K562 (cell line): ENCODE data around the gene TAP2. TPM values are rescaled to one million over a fixed set of nuclear protein-coding genes. Genes with fewer than 3 reads are reported as not detected.

Source experiments
- ATAC-seq: fragments of 200-7000 bp; cut with Tn5 transposase; 3 replicates; pipeline ENCODE4 v1.9.1; 2020; ENCODE audit warnings: moderate library complexity
- BruUV-seq: library from RNA; stranded (reverse); fragments of 400-500 nt; replicated peaks from 2 replicates; lab custom pipeline; 2021; lab: Mats Ljungman, UMichigan
- CTCF ChIA-PET: fragments of 300-600 bp; formaldehyde crosslinking; extraction: SDS; loops from one replicate; lab custom pipeline; 2021; ENCODE audit warnings: low intra/inter-chr PET ratio; lab: Yijun Ruan, JAX
- POLR2A ChIA-PET: fragments of 300-600, 350-650 bp; sonication (Branson Sonifier 250); formaldehyde crosslinking; extraction: SDS; loops from one replicate; lab custom pipeline; 2021; ENCODE audit warnings: antibody characterized with exemption, inconsistent platforms; lab: Yijun Ruan, JAX
- DNase-seq, 4 experiments: peaks; one replicate each; pipeline versions ENCODE4 v3.0.0 to v3.0.0-alpha.2; 2011 to 2018; ENCODE audit warnings: low spot score in 3 of 4, mixed read lengths in 3 of 4; ENCODE audit errors: extremely low read depth in 1 of 4
- FAIRE-seq: peaks from 2 replicates; lab custom pipeline; 2011; peaks lifted over from hg19 to GRCh38; lab: Jason Lieb, UNC
- H2AFZ ChIP-seq: 2 replicates; pipeline ENCODE4 v1.6.0; 2011; ENCODE audit warnings: low read depth, low read length, control low read depth, inconsistent platforms
- H3K27ac ChIP-seq: fragments of 200-600 bp; 3 replicates; pipeline ENCODE4 v1.8.0; 2011; ENCODE audit warnings: low read depth, mild to moderate bottlenecking, control low read depth, inconsistent platforms, low read length, moderate library complexity, mixed read lengths; ENCODE audit errors: extremely low read depth
- H3K27me3 ChIP-seq, 2 experiments: fragments of 300-600 bp in 1 of 2; 2 replicates in 1 of 2; 3 replicates in 1 of 2; pipeline versions ENCODE4 v1.6.0 to v1.8.0; 2011; ENCODE audit warnings: inconsistent platforms in 2 of 2, low read length in 2 of 2, mild to moderate bottlenecking in 1 of 2, mixed read lengths in 1 of 2, moderate library complexity in 1 of 2; ENCODE audit not compliant: control insufficient read depth in 2 of 2, insufficient read depth in 2 of 2
- H3K36me3 ChIP-seq: fragments of 300-600 bp; 3 replicates; pipeline ENCODE4 v1.8.0; 2011; ENCODE audit warnings: mild to moderate bottlenecking, low read length, inconsistent platforms; ENCODE audit not compliant: control insufficient read depth, insufficient read depth
- H3K4me1 ChIP-seq, 2 experiments: fragments of 200-600 bp in 1 of 2; replicated peaks in 1 of 2; 2 replicates in 1 of 2; 3 replicates in 1 of 2; pipeline versions ENCODE4 v1.5.1 to v1.8.0; 2011; ENCODE audit warnings: inconsistent platforms in 2 of 2, low read length in 2 of 2, mild to moderate bottlenecking in 1 of 2, mixed read lengths in 1 of 2, moderate library complexity in 1 of 2; ENCODE audit not compliant: control insufficient read depth in 2 of 2, insufficient read depth in 2 of 2
- H3K4me2 ChIP-seq: 2 replicates; pipeline ENCODE4 v1.6.1; 2011; ENCODE audit warnings: low read length, control low read depth, inconsistent platforms, mixed read lengths; ENCODE audit not compliant: insufficient read depth
- H3K4me3 ChIP-seq: fragments of 200-600 bp; sonication (generic), shearing (Covaris generic); 2 replicates; pipeline ENCODE4 v1.5.1; 2016; ENCODE audit warnings: control low read depth, inconsistent platforms
- H3K79me2 ChIP-seq: fragments of 200-600 bp; 3 replicates; pipeline ENCODE4 v1.8.0; 2011; ENCODE audit warnings: low read length, inconsistent platforms; ENCODE audit not compliant: control insufficient read depth, insufficient read depth
- H3K9ac ChIP-seq, 2 experiments: 2 replicates each; pipeline versions ENCODE4 v1.6.0 to v1.6.1; 2011; ENCODE audit warnings: low read depth in 2 of 2, low read length in 2 of 2, control low read depth in 1 of 2, inconsistent platforms in 1 of 2, mild to moderate bottlenecking in 1 of 2, mixed read lengths in 1 of 2; ENCODE audit not compliant: insufficient read depth in 1 of 2
- H3K9me1 ChIP-seq: one replicate; pipeline ENCODE4 v1.6.0; 2011; ENCODE audit warnings: inconsistent platforms, mild to moderate bottlenecking, low read length, moderate library complexity; ENCODE audit not compliant: control insufficient read depth, insufficient read depth
- H3K9me3 ChIP-seq: replicated peaks from 2 replicates; pipeline ENCODE4 v1.5.1; 2011; ENCODE audit warnings: low read depth, low read length, inconsistent platforms; ENCODE audit not compliant: control insufficient read depth, insufficient read depth
- H4K20me1 ChIP-seq: replicated peaks from 2 replicates; pipeline ENCODE4 v1.6.1; 2011; ENCODE audit warnings: low read length, inconsistent platforms, mixed read lengths; ENCODE audit not compliant: control insufficient read depth, insufficient read depth
- ARID4B ChIP-seq: sonication (generic); formaldehyde crosslinking; IDR thresholded peaks from 2 replicates; pipeline ENCODE4 v1.8.0; 2022; ENCODE audit warnings: mild to moderate bottlenecking, missing genetic modification reagents
- MNT ChIP-seq, 2 experiments: fragments of 450-650 bp; conservative IDR thresholded peaks; 2 replicates each; pipeline ENCODE4 v1.6.1; 2017; ENCODE audit warnings: mild to moderate bottlenecking in 2 of 2, moderate library complexity in 2 of 2
- SP2 ChIP-seq: IDR thresholded peaks from 2 replicates; pipeline ENCODE4 v1.6.1; 2011; ENCODE audit warnings: mild to moderate bottlenecking, low read depth, low read length, moderate library complexity; ENCODE audit not compliant: poor library complexity, severe bottlenecking; ENCODE audit errors: extremely low read depth
- TRIM25 ChIP-seq: fragments of 450-650 bp; IDR thresholded peaks from 2 replicates; pipeline ENCODE4 v1.7.0; 2016; ENCODE audit warnings: borderline replicate concordance
- WGBS: fragments of 100-300 bp; shearing (Covaris generic); methylation state at CpG from one replicate; pipeline ENCODE4 v1.1.6; 2016; ENCODE audit warnings: low coverage, mixed read lengths; ENCODE audit not compliant: insufficient coverage; ENCODE audit errors: missing lambda C conversion rate; 5-methylcytosine and 5-hydroxymethylcytosine counted together
- in situ Hi-C: fragments of 300-500 bp; cut with MboI; formaldehyde crosslinking; loops from 4 replicates; pipeline ENCODE4 v1.15.0; 2018; ENCODE audit warnings: inconsistent platforms, mixed read lengths
- intact Hi-C: fragments of 100-400 bp; cut with micrococcal nuclease; formaldehyde crosslinking; loops from 2 replicates; pipeline ENCODE4 v1.14.2; 2022
- polyA plus RNA-seq, 8 experiments: library from polyadenylated mRNA; depleted of rRNA in 4 of 8; stranded (reverse) in 5 of 8; unstranded in 3 of 8; fragments of >200 nt; fragmentation: Nextera tagmentation in 2 of 8; fragmentation: Illumina TruSeq in 1 of 8; extraction: Ambion mirVana in 2 of 8; extraction: Trizol in 1 of 8; gene quantifications; 2 replicates each; pipeline versions ENCODE4 v1.2.1 to v1.2.3, GENCODE V29; 2011 to 2014; ENCODE audit warnings: inconsistent platforms in 1 of 8, missing spikeins in 1 of 8
- total RNA-seq, 7 experiments: library from RNA; depleted of rRNA in 6 of 7; stranded (reverse); fragments of >200 nt in 6 of 7; fragmentation: Illumina TruSeq in 2 of 7; extraction: Trizol in 2 of 7; gene quantifications; 2 replicates each; pipeline versions ENCODE4 v1.2.1 to v1.2.3, GENCODE V29; 2011 to 2021; ENCODE audit warnings: low replicate concordance in 1 of 7

The TAP2 gene
- total and polyA plus RNA-seq, 9 of the 15 experiments (the other 6 are each of a cell fraction or from before 2014, with no cell fraction given), result 2.0 to 53.5 (median 19.6) TPM

- ATAC-seq (peak; percentile 81), DNase-seq (peak in 3 of 4 experiments; percentile 31 to 78 (median 63)), FAIRE-seq (peak; percentile 74)
- no peak overlapping the region for H3K4me3 ChIP-seq
- 19% methylated on average over 4 of the region's 4 CpGs for WGBS
- ChIA-PET POLR2A (interaction anchor here (0.6 to 1.0 kb wide), 2 partner anchors 66 to 99 kb away, joined by 3 read pairs; no protein-coding TSS in a partner anchor), CTCF (interaction anchor here (0.6 to 4.0 kb wide), 12 partner anchors 18 to 206 kb away, joined by 3 to 84 read pairs (median 4); no protein-coding TSS in a partner anchor)
- no peaks in the 10 kb centered on the region for H3K9me3 ChIP-seq
- H3K36me3 ChIP-seq, result no peaks in the 10 kb centered on the region
- no peaks in the 10 kb centered on the region for H3K79me2 ChIP-seq
- in situ Hi-C loops (loop anchor here (5.0 kb wide), 1 partner anchor 102 kb away; no protein-coding TSS in a partner anchor), intact Hi-C loops (loop anchor here (1.0 to 10.0 kb wide), 3 partner anchors 62 to 209 kb away; no protein-coding TSS in a partner anchor)
- H3K9me1 ChIP-seq, result no peaks in the 10 kb centered on the region
- no TSS peak for BruUV-seq
- no peak overlapping the region for H3K9ac ChIP-seq
- no peak overlapping the region for H3K4me2 ChIP-seq
- H4K20me1 ChIP-seq, result no peaks in the 10 kb centered on the region
- no peaks in the 10 kb centered on the region for H3K4me1 ChIP-seq
- H2AFZ ChIP-seq, result no peak overlapping the region
- peaks cover 8 to 13% of the 10 kb centered on the region in 2 experiments; a peak in 4 of 5 replicates for H3K27me3 ChIP-seq
- H3K27ac ChIP-seq, result no peak overlapping the region
- no peak for TF ChIP-seq ARID4B (CRISPR knock-in tag)
- no peak for TF ChIP-seq TRIM25
- no peak for TF ChIP-seq SP2
- TF ChIP-seq MNT (conservative IDR thresholded peaks at IDR 0.05), result no peak
Measured at GRCh38 chr6:32885698-32886286, 47.3 kb upstream of the TAP2 start.
